Upper lobe of right lung (tissue), 1 donor: ENCODE results near the gene FKBP8. TPM values are rescaled to one million over a fixed set of nuclear protein-coding genes. Genes with fewer than 3 reads are reported as not detected.

Experiments
- ATAC-seq: fragments of 200-7000 bp; cut with Tn5 transposase; one replicate; pipeline ENCODE4 v1.9.1; 2020; ENCODE audit warnings: mild to moderate bottlenecking, moderate library complexity
- DNase-seq: peaks from one replicate; pipeline ENCODE4 v3.0.0-alpha.2; 2020
- H3K27ac ChIP-seq: fragments of 200-600 bp; one replicate; pipeline ENCODE4 v1.8.0; 2022
- H3K27me3 ChIP-seq: fragments of 200-600 bp; one replicate; pipeline ENCODE4 v1.8.0; 2022; ENCODE audit warnings: mild to moderate bottlenecking
- H3K36me3 ChIP-seq: fragments of 200-600 bp; one replicate; pipeline ENCODE4 v1.8.0; 2022
- H3K4me1 ChIP-seq: fragments of 200-600 bp; one replicate; pipeline ENCODE4 v1.8.0; 2022
- H3K4me3 ChIP-seq: fragments of 200-600 bp; one replicate; pipeline ENCODE4 v1.8.0; 2022; ENCODE audit warnings: mild to moderate bottlenecking
- H3K9me3 ChIP-seq: fragments of 200-600 bp; one replicate; pipeline ENCODE4 v1.8.0; 2022
- CTCF ChIP-seq: fragments of 200-600 bp; IDR thresholded peaks from one replicate; pipeline ENCODE4 v1.8.0; 2022; ENCODE audit warnings: antibody characterized with exemption
- intact Hi-C: fragments of 100-400 bp; cut with DNase I; formaldehyde crosslinking; loops from one replicate; pipeline ENCODE4 v1.11.0; 2022
- total RNA-seq: library from RNA; stranded (reverse); fragmentation: NEBNext Ultra II Directional; extraction: Animal tissue kit (Norgen Biotek cat#: 25700); gene quantifications from one replicate; pipeline ENCODE4 v1.2.1, GENCODE V29; 2021
- donor health status: DM: no; HTN: yes; CAD: no; lungs with severe emphysema.

FKBP8 gene
- total RNA-seq, 1 donor from 2014 or later: 201 TPM

- peaks cover 94% of the 10 kb centered on the region for H3K4me1 ChIP-seq
- ATAC-seq (peak; percentile 65), DNase-seq (peak; percentile 85)
- H3K27ac ChIP-seq: peak overlapping the region; percentile 42
- H3K36me3 ChIP-seq: no peaks in the 10 kb centered on the region
- no peaks in the 10 kb centered on the region for H3K27me3 ChIP-seq
- peak; percentile 9 for TF ChIP-seq CTCF
- intact Hi-C loops: no loop called here
- no peaks in the 10 kb centered on the region for H3K9me3 ChIP-seq
- H3K4me3 ChIP-seq: no peak overlapping the region
Observed at GRCh38 chr19:18496167-18496979, 47.0 kb downstream of the FKBP8 start.

GRCh38 chr19:18495204-18495911 is 48.0 kb downstream of the FKBP8 start:
- DNase-seq (no peak), ATAC-seq (no peak)
- Histone ChIP-seq H3K4me3 (no peak overlapping the region), H3K9me3 (no peaks in the 10 kb centered on the region), H3K36me3 (no peaks in the 10 kb centered on the region), H3K27ac (peak overlapping the region; percentile 78), H3K4me1 (peaks cover 84% of the 10 kb centered on the region), H3K27me3 (no peaks in the 10 kb centered on the region)
- intact Hi-C loops: no loop called here
- no peak for TF ChIP-seq CTCF

GRCh38 chr19:18494267-18494607 is 49.1 kb downstream of the FKBP8 start:
- ATAC-seq: no peak
- DNase-seq: no peak
- no peak for TF ChIP-seq CTCF
- peak overlapping the region; percentile 78 for H3K27ac ChIP-seq
- intact Hi-C loops: no loop called here
- H3K4me1 ChIP-seq: peaks cover 83% of the 10 kb centered on the region
- no peaks in the 10 kb centered on the region for H3K36me3 ChIP-seq
- no peak overlapping the region for H3K4me3 ChIP-seq
- no peaks in the 10 kb centered on the region for H3K27me3 ChIP-seq
- no peaks in the 10 kb centered on the region for H3K9me3 ChIP-seq

GRCh38 chr19:18493440-18494266 is 49.7 kb downstream of the FKBP8 start:
- peaks cover 83% of the 10 kb centered on the region for H3K4me1 ChIP-seq
- no peaks in the 10 kb centered on the region for H3K36me3 ChIP-seq
- DNase-seq (no peak), ATAC-seq (peak; percentile 7)
- no peak overlapping the region for H3K4me3 ChIP-seq
- intact Hi-C loops: no loop called here
- peak overlapping the region; percentile 78 for H3K27ac ChIP-seq
- no peak for TF ChIP-seq CTCF
- no peaks in the 10 kb centered on the region for H3K9me3 ChIP-seq
- no peaks in the 10 kb centered on the region for H3K27me3 ChIP-seq

GRCh38 chr19:18491995-18492953 is 51.1 kb downstream of the FKBP8 start:
- peaks cover 87% of the 10 kb centered on the region for H3K4me1 ChIP-seq
- ATAC-seq (no peak), DNase-seq (no peak)
- TF ChIP-seq CTCF: no peak
- intact Hi-C loops: no loop called here
- H3K27me3 ChIP-seq: no peaks in the 10 kb centered on the region
- no peaks in the 10 kb centered on the region for H3K36me3 ChIP-seq
- no peak overlapping the region for H3K4me3 ChIP-seq
- no peaks in the 10 kb centered on the region for H3K9me3 ChIP-seq
- H3K27ac ChIP-seq: peak overlapping the region; percentile 78
